ENCODE results near the gene ZNRF1. TPM values are rescaled to one million over a fixed set of nuclear protein-coding genes. Genes with fewer than 3 reads are reported as not detected.
A peak's percentile ranks its signal among the peaks of the same experiment; 100 is the strongest.

Gene ZNRF1
- total RNA-seq, 2 donors from 2014 or later, result 15.3 to 19.8 TPM

- no peak for DNase-seq (ENCODE audit: low spot score)
- Histone ChIP-seq H3K27me3 (no peaks in the 10 kb centered on the region), H3K4me3 (no peak overlapping the region), H3K36me3 (no peaks in the 10 kb centered on the region), H3K27ac (no peak overlapping the region), H3K9me3 (no peaks in the 10 kb centered on the region), H3K4me1 (peaks cover 0 to 29% of the 10 kb centered on the region in 2 donors)
- TF ChIP-seq CTCF (IDR thresholded peaks at IDR 0.05), result no peak
Observed at GRCh38 chr16:75029854-75030253, 31.0 kb downstream of the ZNRF1 start.

GRCh38 chr16:75032655-75033054, 33.8 kb downstream of the ZNRF1 start:
- H3K27me3 ChIP-seq, result no peaks in the 10 kb centered on the region
- peaks cover 0 to 12% of the 10 kb centered on the region in 2 donors for H3K4me1 ChIP-seq
- H3K9me3 ChIP-seq, result peaks cover 0 to 2% of the 10 kb centered on the region in 2 donors
- DNase-seq (ENCODE audit: low spot score), result no peak
- no peak for TF ChIP-seq CTCF (IDR thresholded peaks at IDR 0.05)
- H3K27ac ChIP-seq, result no peak overlapping the region
- H3K4me3 ChIP-seq, result no peak overlapping the region
- H3K36me3 ChIP-seq, result no peaks in the 10 kb centered on the region

- no peaks in the 10 kb centered on the region for H3K27me3 ChIP-seq
- no peak for TF ChIP-seq CTCF (IDR thresholded peaks at IDR 0.05)
Observed at GRCh38 chr16:75035410-75035968, 36.7 kb downstream of the ZNRF1 start.

GRCh38 chr16:75038036-75038858, 39.4 kb downstream of the ZNRF1 start:
- no peak for DNase-seq (ENCODE audit: low spot score)
- Histone ChIP-seq H3K36me3 (no peaks in the 10 kb centered on the region), H3K4me3 (no peak overlapping the region), H3K27me3 (no peaks in the 10 kb centered on the region), H3K4me1 (peaks cover 0 to 8% of the 10 kb centered on the region in 2 donors), H3K9me3 (peaks cover 0 to 11% of the 10 kb centered on the region in 2 donors), H3K27ac (no peak overlapping the region)
- TF ChIP-seq CTCF (IDR thresholded peaks at IDR 0.05), result no peak

More at GRCh38 chr16:75035410-75035968, 36.7 kb downstream of the ZNRF1 start:
- Histone ChIP-seq H3K4me3 (no peak overlapping the region), H3K9me3 (peaks cover 0 to 11% of the 10 kb centered on the region in 2 donors), H3K27ac (no peak overlapping the region), H3K36me3 (no peaks in the 10 kb centered on the region), H3K4me1 (no peaks in the 10 kb centered on the region)
- DNase-seq (ENCODE audit: low spot score), result peak; percentile 34

GRCh38 chr16:75039941-75040340, 41.1 kb downstream of the ZNRF1 start:
- TF ChIP-seq CTCF (IDR thresholded peaks at IDR 0.05), result no peak
- no peak for DNase-seq (ENCODE audit: low spot score)
- Histone ChIP-seq H3K4me3 (no peak overlapping the region), H3K4me1 (peaks cover 0 to 25% of the 10 kb centered on the region in 2 donors), H3K36me3 (no peaks in the 10 kb centered on the region), H3K27ac (no peak overlapping the region), H3K9me3 (peaks cover 0 to 11% of the 10 kb centered on the region in 2 donors), H3K27me3 (no peaks in the 10 kb centered on the region)

Data from right atrium auricular region (tissue), 2 donors.